Measurements from ENCODE around the gene OXSM. TPM values are rescaled to one million over a fixed set of nuclear protein-coding genes. Genes with fewer than 3 reads are reported as not detected.

OXSM gene
- total RNA-seq (2014; rRNA removed; shearing (Covaris generic)), result 6.6 and 7.3 TPM in 2 replicates

- H3K36me3 ChIP-seq (replicated peaks; ENCODE audit: control insufficient read depth, insufficient read depth, low read length), result no peaks in the 10 kb centered on the region; the same call in 1 of the 2 replicates
- peak within 1 kb of the TSS; percentile 57 for H3K4me3 ChIP-seq (ENCODE audit: insufficient read depth, low read depth, low read length)
- peak; percentile 69 for DNase-seq
- H3K27me3 ChIP-seq (ENCODE audit: control insufficient read depth, insufficient read depth, low read length), result no peaks in the 10 kb centered on the region
Observed at GRCh38 chr3:25789596-25790556, at the start of gene OXSM. Gene OXSM, plus strand, starts transcription at chr3:25790090. Its CDS starts 931 bp downstream, at chr3:25791021.

- no peak overlapping the region for H3K4me3 ChIP-seq (ENCODE audit: insufficient read depth, low read depth, low read length)
- peaks cover under 1% of the 10 kb centered on the region; the same call in 1 of the 2 replicates for H3K36me3 ChIP-seq (replicated peaks; ENCODE audit: control insufficient read depth, insufficient read depth, low read length)
- no peaks in the 10 kb centered on the region for H3K27me3 ChIP-seq (ENCODE audit: control insufficient read depth, insufficient read depth, low read length)
- DNase-seq, result no peak
Observed at GRCh38 chr3:25744470-25744869, 45.4 kb upstream of the OXSM start.

- no peaks in the 10 kb centered on the region for H3K27me3 ChIP-seq (ENCODE audit: control insufficient read depth, insufficient read depth, low read length)
- peaks cover 2% of the 10 kb centered on the region for H3K36me3 ChIP-seq (replicated peaks; ENCODE audit: control insufficient read depth, insufficient read depth, low read length)
- no peak overlapping the region for H3K4me3 ChIP-seq (ENCODE audit: insufficient read depth, low read depth, low read length)
- DNase-seq, result no peak
Observed at GRCh38 chr3:25747033-25747432, 42.9 kb upstream of the OXSM start.

GRCh38 chr3:25748189-25748588 is 41.7 kb upstream of the OXSM start:
- no peak overlapping the region for H3K4me3 ChIP-seq (ENCODE audit: insufficient read depth, low read depth, low read length)
- DNase-seq, result no peak
- no peaks in the 10 kb centered on the region for H3K27me3 ChIP-seq (ENCODE audit: control insufficient read depth, insufficient read depth, low read length)
- H3K36me3 ChIP-seq (replicated peaks; ENCODE audit: control insufficient read depth, insufficient read depth, low read length), result peaks cover 2% of the 10 kb centered on the region

GRCh38 chr3:25749031-25749581 is 40.8 kb upstream of the OXSM start:
- H3K4me3 ChIP-seq (ENCODE audit: insufficient read depth, low read depth, low read length), result no peak overlapping the region
- H3K36me3 ChIP-seq (replicated peaks; ENCODE audit: control insufficient read depth, insufficient read depth, low read length), result peaks cover 2% of the 10 kb centered on the region
- no peak for DNase-seq
- H3K27me3 ChIP-seq (ENCODE audit: control insufficient read depth, insufficient read depth, low read length), result no peaks in the 10 kb centered on the region

GRCh38 chr3:25751048-25751447 is 38.8 kb upstream of the OXSM start:
- Histone ChIP-seq H3K4me3 (ENCODE audit: insufficient read depth, low read depth, low read length) (no peak overlapping the region), H3K27me3 (ENCODE audit: control insufficient read depth, insufficient read depth, low read length) (no peaks in the 10 kb centered on the region), H3K36me3 (replicated peaks; ENCODE audit: control insufficient read depth, insufficient read depth, low read length) (peaks cover 2% of the 10 kb centered on the region)
- no peak for DNase-seq

- Histone ChIP-seq H3K36me3 (replicated peaks; ENCODE audit: control insufficient read depth, insufficient read depth, low read length) (peaks cover 2% of the 10 kb centered on the region), H3K27me3 (ENCODE audit: control insufficient read depth, insufficient read depth, low read length) (no peaks in the 10 kb centered on the region), H3K4me3 (ENCODE audit: insufficient read depth, low read depth, low read length) (no peak overlapping the region)
- DNase-seq, result no peak
Observed at GRCh38 chr3:25751725-25752124, 38.2 kb upstream of the OXSM start.

GRCh38 chr3:25768851-25769250 is 21.0 kb upstream of the OXSM start:
- Histone ChIP-seq H3K36me3 (replicated peaks; ENCODE audit: control insufficient read depth, insufficient read depth, low read length) (no peaks in the 10 kb centered on the region), H3K4me3 (ENCODE audit: insufficient read depth, low read depth, low read length) (no peak overlapping the region), H3K27me3 (ENCODE audit: control insufficient read depth, insufficient read depth, low read length) (no peaks in the 10 kb centered on the region)
- DNase-seq, result no peak

- H3K36me3 ChIP-seq (replicated peaks; ENCODE audit: control insufficient read depth, insufficient read depth, low read length), result peaks cover 3% of the 10 kb centered on the region
- no peak overlapping the region for H3K4me3 ChIP-seq (ENCODE audit: insufficient read depth, low read depth, low read length)
- no peak for DNase-seq
- H3K27me3 ChIP-seq (ENCODE audit: control insufficient read depth, insufficient read depth, low read length), result no peaks in the 10 kb centered on the region
Observed at GRCh38 chr3:25775936-25776335, 14.0 kb upstream of the OXSM start.

- peaks cover 2% of the 10 kb centered on the region for H3K36me3 ChIP-seq (replicated peaks; ENCODE audit: control insufficient read depth, insufficient read depth, low read length)
- H3K27me3 ChIP-seq (ENCODE audit: control insufficient read depth, insufficient read depth, low read length), result no peaks in the 10 kb centered on the region
- no peak overlapping the region for H3K4me3 ChIP-seq (ENCODE audit: insufficient read depth, low read depth, low read length)
- DNase-seq, result no peak
Observed at GRCh38 chr3:25780618-25781017, 9.3 kb upstream of the OXSM start.

GRCh38 chr3:25781145-25781757 is 8.6 kb upstream of the OXSM start:
- no peaks in the 10 kb centered on the region for H3K27me3 ChIP-seq (ENCODE audit: control insufficient read depth, insufficient read depth, low read length)
- H3K36me3 ChIP-seq (replicated peaks; ENCODE audit: control insufficient read depth, insufficient read depth, low read length), result no peaks in the 10 kb centered on the region
- no peak for DNase-seq
- no peak overlapping the region for H3K4me3 ChIP-seq (ENCODE audit: insufficient read depth, low read depth, low read length)

GRCh38 chr3:25781758-25782594 is 7.9 kb upstream of the OXSM start:
- H3K36me3 ChIP-seq (replicated peaks; ENCODE audit: control insufficient read depth, insufficient read depth, low read length), result no peaks in the 10 kb centered on the region
- H3K4me3 ChIP-seq (ENCODE audit: insufficient read depth, low read depth, low read length), result peak overlapping the region; percentile 80
- DNase-seq, result no peak
- no peaks in the 10 kb centered on the region for H3K27me3 ChIP-seq (ENCODE audit: control insufficient read depth, insufficient read depth, low read length)

- no peaks in the 10 kb centered on the region for H3K27me3 ChIP-seq (ENCODE audit: control insufficient read depth, insufficient read depth, low read length)
- no peaks in the 10 kb centered on the region for H3K36me3 ChIP-seq (replicated peaks; ENCODE audit: control insufficient read depth, insufficient read depth, low read length)
- no peak for DNase-seq
- H3K4me3 ChIP-seq (ENCODE audit: insufficient read depth, low read depth, low read length), result peak overlapping the region; percentile 80
Observed at GRCh38 chr3:25782636-25782937, 7.3 kb upstream of the OXSM start.

- H3K27me3 ChIP-seq (ENCODE audit: control insufficient read depth, insufficient read depth, low read length), result no peaks in the 10 kb centered on the region
- peak; percentile 95 for DNase-seq
- no peaks in the 10 kb centered on the region for H3K36me3 ChIP-seq (replicated peaks; ENCODE audit: control insufficient read depth, insufficient read depth, low read length)
- H3K4me3 ChIP-seq (ENCODE audit: insufficient read depth, low read depth, low read length), result peak within 1 kb of the TSS; percentile 80
Observed at GRCh38 chr3:25782938-25783660, 6.8 kb upstream of the OXSM start, which contains the start of gene NGLY1. Gene NGLY1, minus strand, starts transcription at chr3:25783443. Its CDS starts 53 bp downstream, at chr3:25783390.

Measured in H7 (cell line).